ENCODE data around the gene ICOS. TPM values are rescaled to one million over a fixed set of nuclear protein-coding genes. Genes with fewer than 3 reads are reported as not detected.
"Not testable (repeated sequence)": the region's sequence is repeated elsewhere in the genome, so short reads cannot be mapped to it uniquely, and the experiment has no call there.

ICOS gene
- total RNA-seq, 3 donors from 2014 or later: 0.36 to 0.49 (median 0.38) TPM

DNA sequence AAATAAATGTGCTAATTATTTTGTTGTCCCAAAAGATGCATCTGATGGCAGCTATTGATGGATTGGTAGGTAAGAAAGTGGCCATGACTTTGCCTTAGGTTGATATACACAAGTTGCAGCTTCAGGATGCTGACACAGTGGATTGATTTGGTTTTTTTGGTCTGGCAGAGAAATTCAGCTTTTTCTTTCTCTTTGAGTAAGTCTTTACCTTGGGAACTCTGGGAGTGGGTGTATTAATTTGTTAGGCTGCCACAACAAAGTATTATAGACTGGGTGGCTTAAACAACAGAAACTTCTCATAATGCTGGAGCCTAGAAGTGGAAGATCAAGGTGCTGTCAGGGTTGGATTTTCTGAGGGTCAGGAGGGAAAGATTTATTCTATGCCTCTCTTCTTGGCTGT is 19.8 kb upstream of the ICOS start:
- ATAC-seq: no peak
- DNase-seq: no peak
- intact Hi-C loops (cut with DNase I, micrococcal nuclease): no loop called here
- TF ChIP-seq, protein P1, sequence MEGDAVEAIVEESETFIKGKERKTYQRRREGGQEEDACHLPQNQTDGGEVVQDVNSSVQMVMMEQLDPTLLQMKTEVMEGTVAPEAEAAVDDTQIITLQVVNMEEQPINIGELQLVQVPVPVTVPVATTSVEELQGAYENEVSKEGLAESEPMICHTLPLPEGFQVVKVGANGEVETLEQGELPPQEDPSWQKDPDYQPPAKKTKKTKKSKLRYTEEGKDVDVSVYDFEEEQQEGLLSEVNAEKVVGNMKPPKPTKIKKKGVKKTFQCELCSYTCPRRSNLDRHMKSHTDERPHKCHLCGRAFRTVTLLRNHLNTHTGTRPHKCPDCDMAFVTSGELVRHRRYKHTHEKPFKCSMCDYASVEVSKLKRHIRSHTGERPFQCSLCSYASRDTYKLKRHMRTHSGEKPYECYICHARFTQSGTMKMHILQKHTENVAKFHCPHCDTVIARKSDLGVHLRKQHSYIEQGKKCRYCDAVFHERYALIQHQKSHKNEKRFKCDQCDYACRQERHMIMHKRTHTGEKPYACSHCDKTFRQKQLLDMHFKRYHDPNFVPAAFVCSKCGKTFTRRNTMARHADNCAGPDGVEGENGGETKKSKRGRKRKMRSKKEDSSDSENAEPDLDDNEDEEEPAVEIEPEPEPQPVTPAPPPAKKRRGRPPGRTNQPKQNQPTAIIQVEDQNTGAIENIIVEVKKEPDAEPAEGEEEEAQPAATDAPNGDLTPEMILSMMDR (IDR thresholded peaks at IDR 0.05): no peak
- no peaks in the 10 kb centered on the region for H3K36me3 ChIP-seq (ENCODE audit: low read depth)
- no peak overlapping the region for H3K4me3 ChIP-seq
- H3K9me3 ChIP-seq: no peaks in the 10 kb centered on the region
- peaks cover 4% of the 10 kb centered on the region for H3K4me1 ChIP-seq (ENCODE audit: low read depth)

DNA sequence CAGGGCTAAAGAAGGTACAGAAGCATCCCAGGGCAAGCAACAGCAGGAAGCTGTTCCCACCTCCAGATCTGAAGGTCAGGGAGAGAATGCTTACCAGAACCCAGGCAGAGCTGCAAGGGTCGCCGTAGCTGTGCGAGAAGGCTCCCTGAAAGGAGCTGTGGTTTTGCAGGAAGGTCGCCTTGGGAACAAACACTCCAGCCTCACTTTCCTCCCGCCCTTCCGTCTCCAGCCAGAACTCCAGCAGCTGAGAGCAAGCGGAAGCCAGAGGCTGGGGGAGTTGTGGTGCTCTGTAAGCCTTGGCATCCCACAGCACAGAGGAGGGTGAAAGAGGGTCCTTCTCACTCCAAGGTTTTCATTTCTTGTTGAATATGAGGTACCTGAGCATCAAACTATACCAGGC is 18.3 kb upstream of the ICOS start:
- no peak for ATAC-seq
- Histone ChIP-seq H3K36me3 (ENCODE audit: low read depth) (no peaks in the 10 kb centered on the region), H3K4me1 (ENCODE audit: low read depth) (peaks cover 4% of the 10 kb centered on the region), H3K9me3 (no peaks in the 10 kb centered on the region), H3K4me3 (no peak overlapping the region)
- TF ChIP-seq, protein P1 (IDR thresholded peaks at IDR 0.05): no peak
- intact Hi-C loops (cut with DNase I, micrococcal nuclease): no loop called here
- DNase-seq: no peak

DNA sequence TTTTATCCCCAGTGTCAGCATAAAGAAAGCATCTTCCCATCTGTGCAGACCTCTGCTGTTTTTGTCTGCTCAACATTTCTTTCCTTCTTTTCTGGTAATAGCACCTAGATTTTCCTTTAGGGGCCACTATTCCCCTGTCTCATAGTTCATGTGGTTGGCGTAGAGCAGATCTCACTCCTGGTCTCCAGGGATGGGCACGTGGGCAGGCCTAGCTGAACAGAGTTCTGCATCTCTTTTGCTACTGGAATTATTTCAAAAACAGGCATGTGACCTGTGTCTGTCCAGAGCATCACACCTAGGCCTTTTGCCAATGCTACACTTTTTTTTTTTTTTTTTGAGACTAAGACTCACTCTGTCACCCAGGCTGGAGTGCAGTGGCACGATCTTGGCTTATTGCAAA is 17.7 kb upstream of the ICOS start:
- DNase-seq (no peak), ATAC-seq (no peak)
- Histone ChIP-seq H3K4me1 (ENCODE audit: low read depth) (peaks cover 4% of the 10 kb centered on the region), H3K36me3 (ENCODE audit: low read depth) (no peaks in the 10 kb centered on the region), H3K9me3 (no peaks in the 10 kb centered on the region), H3K4me3 (no peak overlapping the region)
- intact Hi-C loops (cut with DNase I, micrococcal nuclease): no loop called here
- TF ChIP-seq, protein P1 (IDR thresholded peaks at IDR 0.05): no peak

DNA sequence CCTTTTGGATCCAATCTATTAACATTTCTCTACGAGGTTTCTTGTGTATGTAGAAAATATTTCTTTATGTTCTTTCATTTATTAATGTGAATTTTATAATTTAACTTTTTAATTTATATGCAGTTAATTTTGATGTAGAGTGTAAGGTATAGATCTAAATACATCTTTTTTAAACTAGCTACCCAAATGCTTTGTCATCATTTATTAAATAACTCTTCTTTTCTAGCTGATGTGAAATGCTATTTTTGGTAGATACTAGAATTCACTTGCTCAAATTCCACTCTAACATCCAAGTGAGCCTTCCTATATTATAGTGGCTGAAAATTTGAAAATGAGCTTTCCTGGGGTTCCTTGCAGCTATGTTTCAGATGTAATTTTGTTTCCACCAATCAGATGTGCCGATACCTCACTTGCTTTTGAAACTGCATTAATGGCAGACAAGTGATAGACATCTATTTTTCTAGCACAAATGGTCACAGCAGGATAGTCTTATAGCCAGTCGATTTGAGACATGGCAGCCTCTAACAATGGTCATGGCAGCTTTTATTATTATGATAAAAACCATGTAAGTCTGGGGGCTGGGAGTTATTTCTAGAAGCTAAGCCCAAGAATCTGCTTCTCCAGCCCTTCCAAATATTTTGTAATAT is 10.9 kb upstream of the ICOS start:
- H3K36me3 ChIP-seq (ENCODE audit: low read depth): no peaks in the 10 kb centered on the region
- H3K4me3 ChIP-seq: no peak overlapping the region
- ATAC-seq (no peak), DNase-seq (no peak)
- H3K4me1 ChIP-seq (ENCODE audit: low read depth): no peaks in the 10 kb centered on the region
- H3K9me3 ChIP-seq: no peaks in the 10 kb centered on the region
- intact Hi-C loops (cut with DNase I, micrococcal nuclease): loop anchor here in 1 of 2 donors (5.0 kb wide), 1 partner anchor 252 kb away; no protein-coding TSS in a partner anchor
- TF ChIP-seq, protein P1 (IDR thresholded peaks at IDR 0.05): no peak

DNA sequence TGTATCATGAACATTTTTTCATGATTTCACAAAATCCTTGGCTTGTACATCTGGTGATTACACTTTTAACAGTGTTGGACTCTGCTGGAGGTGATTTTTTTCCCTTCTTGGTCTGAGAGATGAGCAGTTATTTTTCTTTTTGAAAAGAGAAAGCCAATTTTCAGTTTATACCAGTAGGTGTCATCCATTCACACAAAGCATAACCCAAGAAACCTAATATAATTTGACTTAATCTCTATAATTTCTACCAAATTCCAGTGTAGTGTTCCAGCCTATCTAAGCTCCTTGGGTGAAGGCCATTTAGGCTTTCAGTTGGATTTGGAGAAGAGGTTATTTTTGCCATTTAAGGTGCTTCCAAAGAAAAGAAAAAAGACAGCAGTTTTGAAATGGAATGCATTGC is 7.7 kb upstream of the ICOS start:
- ATAC-seq (no peak), DNase-seq (no peak)
- H3K9me3 ChIP-seq: no peaks in the 10 kb centered on the region
- intact Hi-C loops (cut with DNase I, micrococcal nuclease): loop anchor here in 1 of 2 donors (5.0 kb wide), 1 partner anchor 248 kb away; no protein-coding TSS in a partner anchor
- H3K36me3 ChIP-seq (ENCODE audit: low read depth): no peaks in the 10 kb centered on the region
- TF ChIP-seq, protein P1 (IDR thresholded peaks at IDR 0.05): no peak
- H3K4me3 ChIP-seq: no peak overlapping the region
- no peaks in the 10 kb centered on the region for H3K4me1 ChIP-seq (ENCODE audit: low read depth)

DNA sequence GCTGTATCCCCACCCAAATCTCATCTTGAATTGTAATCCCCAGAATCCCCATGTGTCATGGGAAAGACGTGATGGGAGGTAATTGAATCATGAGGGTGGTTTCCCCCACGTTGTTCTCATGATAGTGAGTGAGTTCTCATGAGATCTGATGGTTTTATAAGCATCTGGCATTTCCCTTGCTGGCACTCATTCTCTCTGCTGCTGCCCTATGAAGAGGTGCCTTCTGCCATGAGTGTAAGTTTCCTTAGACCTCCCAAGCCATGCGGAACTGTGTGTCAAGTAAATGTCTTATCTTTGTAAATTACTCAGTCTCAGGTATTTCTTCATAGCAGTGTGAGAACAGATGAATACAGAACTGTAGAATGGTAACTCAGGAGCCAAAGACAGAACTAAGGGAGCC is 5.3 kb upstream of the ICOS start:
- H3K9me3 ChIP-seq; H3K4me1 ChIP-seq (ENCODE audit: low read depth); DNase-seq; intact Hi-C loops (cut with DNase I, micrococcal nuclease); H3K4me3 ChIP-seq; H3K36me3 ChIP-seq (ENCODE audit: low read depth); ATAC-seq: not testable (repeated sequence)

Measured in mucosa of descending colon (tissue), 3 donors.